Mucosa of gallbladder (tissue), 1 donor: ENCODE results near the gene CFAP47. TPM values are rescaled to one million over a fixed set of nuclear protein-coding genes. Genes with fewer than 3 reads are reported as not detected.
"Not testable (repeated sequence)": the region's sequence is repeated elsewhere in the genome, so short reads cannot be mapped to it uniquely, and the experiment has no call there.

Source experiments
- DNase-seq: peaks from one replicate; pipeline ENCODE4 v3.0.0-alpha.2; 2020; ENCODE audit warnings: low spot score
- total RNA-seq: library from RNA; stranded (reverse); gene quantifications from one replicate; pipeline ENCODE4 v1.2.1, GENCODE V29; 2021
- donor health status: DM: no; HTN: no; CAD: no.

CFAP47 gene, protein sequence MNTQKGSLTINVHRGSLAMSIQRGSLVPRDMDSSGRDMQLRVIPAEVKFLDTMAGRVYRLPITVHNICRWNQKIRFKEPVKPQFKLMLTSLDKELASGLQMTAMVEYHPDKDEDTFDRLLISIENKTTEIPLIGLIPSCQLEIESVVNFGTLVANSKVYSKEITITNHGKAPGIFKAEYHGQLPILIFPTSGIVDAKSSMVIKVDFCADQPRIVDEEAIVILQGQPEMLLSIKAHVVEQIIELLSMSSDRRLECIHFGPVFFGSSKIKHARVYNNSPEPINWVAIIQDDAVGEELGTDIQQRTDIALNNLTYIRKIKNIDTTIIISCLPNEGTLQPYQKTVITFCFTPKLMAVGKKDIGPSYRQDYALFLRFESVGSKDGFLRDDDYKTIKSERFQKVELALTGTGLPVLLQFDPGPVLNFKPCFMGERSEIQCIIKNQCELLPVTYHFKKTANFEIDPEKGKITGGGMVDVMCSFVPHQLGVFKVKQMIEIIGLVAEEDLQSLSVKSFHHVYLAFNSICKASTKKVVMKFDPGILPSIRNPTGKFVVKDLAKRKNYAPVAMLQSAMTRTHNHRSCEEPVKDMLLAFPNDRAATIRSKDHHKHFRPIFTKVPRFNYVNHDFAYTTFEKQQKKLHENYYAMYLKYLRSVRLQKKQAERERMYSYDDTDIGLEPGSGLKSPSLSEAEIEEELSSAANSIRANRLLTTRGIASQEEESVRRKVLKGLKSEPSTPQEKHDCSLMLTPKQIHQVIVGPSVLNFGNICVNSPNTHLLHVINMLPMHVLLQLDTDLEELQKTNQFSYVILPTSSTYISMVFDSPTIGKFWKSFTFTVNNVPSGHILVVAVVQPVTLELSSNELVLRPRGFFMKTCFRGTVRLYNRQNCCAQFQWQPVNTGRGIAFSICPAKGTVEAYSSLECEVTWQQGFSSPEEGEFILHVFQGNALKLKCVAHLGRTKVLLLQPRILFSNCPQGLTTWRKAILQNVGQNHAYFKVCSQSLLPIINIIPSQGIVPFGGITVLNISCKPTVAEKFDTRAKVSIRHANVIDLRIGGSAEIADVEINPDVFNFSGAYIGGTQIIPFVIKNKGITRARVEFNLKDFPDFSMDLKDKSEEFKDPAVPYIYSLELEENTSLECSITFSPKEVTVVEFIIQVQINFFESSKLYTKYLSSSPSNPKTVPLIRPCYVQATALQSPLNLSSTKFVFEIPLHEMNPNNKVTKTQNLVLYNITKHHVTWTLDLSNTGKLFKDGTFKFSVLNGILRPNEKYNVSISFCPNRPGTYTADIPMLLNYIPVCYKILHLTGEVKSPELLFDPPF (N-terminal part only)
- 0.17 TPM for total RNA-seq

DNA sequence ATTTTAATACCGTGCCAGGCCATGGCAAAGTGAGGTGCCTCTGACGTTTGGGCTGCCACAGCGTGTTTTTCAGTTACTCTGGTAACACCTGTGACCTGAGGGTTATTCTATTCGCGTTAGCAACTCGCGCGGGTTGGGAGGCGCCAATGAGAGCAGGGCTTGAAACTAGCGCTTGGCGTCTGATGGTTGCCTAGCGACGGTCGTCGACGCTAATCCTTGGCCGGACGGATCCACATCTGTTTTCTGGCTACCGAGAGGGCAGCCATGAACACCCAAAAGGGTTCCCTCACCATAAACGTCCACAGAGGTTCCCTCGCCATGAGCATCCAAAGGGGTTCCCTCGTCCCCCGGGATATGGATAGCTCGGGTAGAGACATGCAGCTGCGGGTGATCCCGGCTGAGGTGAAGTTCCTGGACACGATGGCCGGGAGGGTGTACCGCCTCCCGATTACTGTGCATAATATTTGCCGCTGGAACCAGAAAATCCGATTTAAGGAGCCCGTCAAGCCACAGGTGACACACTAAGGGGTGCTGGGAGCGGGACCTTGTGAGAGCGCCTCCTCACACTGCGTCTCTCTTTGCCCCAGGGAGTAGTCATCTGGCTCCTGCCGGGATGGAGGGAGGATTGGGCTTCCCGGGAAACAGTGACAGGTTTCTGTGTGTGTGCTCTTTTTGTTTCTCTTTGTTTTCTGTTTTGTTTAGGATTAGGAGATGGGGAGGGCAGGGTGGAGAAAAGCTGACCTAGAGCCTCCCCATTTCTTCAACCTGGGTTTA is at the start of gene CFAP47:
Gene CFAP47, plus strand, starts transcription at position 199 of the 774 bp plus-strand sequence. Its CDS starts 66 bp downstream, at position 265.
- DNase-seq, result no peak

DNA sequence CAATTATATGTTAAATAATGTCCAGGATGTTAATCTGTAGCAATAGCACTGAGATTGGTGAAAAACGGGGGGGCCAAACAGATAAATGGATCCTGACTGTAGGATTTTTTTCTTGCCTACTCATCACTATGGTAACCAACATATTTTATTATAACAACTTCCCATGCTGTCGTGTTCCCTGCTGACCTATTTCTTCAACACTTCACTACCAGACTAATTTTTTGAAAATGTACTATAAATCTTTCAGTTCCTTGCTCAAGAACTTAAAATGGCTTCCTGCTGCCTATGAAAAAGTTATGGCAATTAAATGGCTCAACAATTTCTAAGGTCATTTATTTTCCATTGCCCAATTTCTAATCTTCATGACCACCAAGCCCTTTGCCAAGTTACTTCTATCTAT is 38.9 kb upstream of the CFAP47 start:
- no peak for DNase-seq

DNA sequence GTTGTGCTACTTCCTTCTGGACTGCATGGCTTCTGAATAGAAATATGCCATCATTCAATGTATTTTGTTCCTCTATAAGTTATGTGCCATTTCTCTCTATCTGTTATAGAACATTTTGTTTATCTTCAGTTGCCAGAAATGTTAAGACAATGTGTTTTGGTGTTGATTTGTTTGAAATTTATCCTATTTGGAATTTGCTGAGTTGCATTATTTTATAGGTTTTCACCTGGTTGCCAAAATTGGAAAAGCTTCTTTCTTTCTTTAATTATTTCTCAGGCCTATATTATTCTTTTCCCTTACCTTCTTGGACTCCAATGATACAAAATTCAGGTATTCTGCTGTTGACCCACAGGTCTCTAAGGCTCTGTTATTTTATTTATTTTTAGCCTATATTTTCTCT is 33.4 kb upstream of the CFAP47 start:
- no peak for DNase-seq

GRCh38 chrX:35890699-35891098 is 28.8 kb upstream of the CFAP47 start:
- DNase-seq, result peak; percentile 32

- not testable (repeated sequence) for DNase-seq
Measured at GRCh38 chrX:35986816-35987215, 67.3 kb downstream of the CFAP47 start.

- DNase-seq, result no peak
Measured at GRCh38 chrX:36007207-36007606, 87.7 kb downstream of the CFAP47 start.

GRCh38 chrX:36019125-36019524 is 99.6 kb downstream of the CFAP47 start:
- no peak for DNase-seq

DNA sequence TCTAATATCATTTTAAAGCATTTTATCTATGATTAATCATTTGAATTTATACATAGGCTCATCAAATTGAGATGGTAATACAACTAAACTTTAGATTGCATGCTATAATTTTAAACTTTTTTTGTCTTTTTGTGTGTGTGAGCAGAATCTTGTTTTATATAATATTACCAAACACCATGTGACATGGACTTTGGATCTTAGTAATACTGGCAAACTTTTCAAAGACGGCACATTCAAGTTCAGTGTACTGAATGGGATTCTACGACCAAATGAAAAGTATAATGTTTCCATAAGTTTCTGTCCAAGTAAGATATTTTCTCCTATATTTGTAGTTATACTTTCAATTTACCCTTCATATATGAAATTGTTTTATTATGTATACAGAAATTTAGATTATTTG is 116.0 kb downstream of the CFAP47 start:
- no peak for DNase-seq

- DNase-seq, result no peak
Measured at GRCh38 chrX:36062778-36063177, 143.2 kb downstream of the CFAP47 start.

DNA sequence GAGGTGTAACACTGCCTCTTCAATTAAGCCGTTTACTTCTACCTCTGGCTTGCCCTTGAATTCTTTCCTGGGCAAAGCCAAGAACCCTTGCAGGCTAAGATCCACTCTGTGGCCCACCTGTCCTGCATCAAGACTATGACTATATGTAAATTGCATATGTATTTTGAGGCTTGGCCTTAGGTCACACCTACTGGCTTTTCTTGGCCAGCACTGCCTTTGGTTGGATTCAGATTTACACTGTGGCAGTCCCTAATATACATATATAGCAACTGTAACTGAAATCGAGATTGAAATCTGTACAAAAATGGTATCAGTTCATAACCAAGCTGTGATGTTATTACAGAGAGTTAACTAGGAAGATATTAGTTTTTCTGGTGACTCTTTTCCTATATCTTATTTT is 151.5 kb downstream of the CFAP47 start:
- DNase-seq, result no peak

- DNase-seq, result not testable (repeated sequence)
Measured at GRCh38 chrX:36075009-36075408, 155.5 kb downstream of the CFAP47 start.

GRCh38 chrX:36083256-36083655 is 163.7 kb downstream of the CFAP47 start:
- DNase-seq, result no peak

DNA sequence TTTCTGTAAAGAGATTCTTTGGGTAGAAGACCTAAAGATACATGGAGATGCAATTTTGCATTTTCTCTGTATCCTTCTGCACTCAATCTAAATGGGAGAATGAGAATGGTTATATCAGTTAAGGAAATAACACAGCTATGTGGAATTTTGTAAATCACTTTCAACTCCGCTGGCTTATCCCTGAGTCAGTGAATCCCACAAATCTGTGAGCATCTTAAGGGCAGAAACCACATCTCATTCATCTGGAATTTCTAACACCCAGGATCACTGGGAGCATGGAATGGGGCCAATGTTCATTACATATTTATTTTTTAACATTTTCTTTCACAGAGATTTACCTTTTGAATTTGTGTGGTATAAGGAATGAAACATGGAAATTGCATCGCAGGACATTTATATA is 167.8 kb downstream of the CFAP47 start:
- DNase-seq, result no peak

DNA sequence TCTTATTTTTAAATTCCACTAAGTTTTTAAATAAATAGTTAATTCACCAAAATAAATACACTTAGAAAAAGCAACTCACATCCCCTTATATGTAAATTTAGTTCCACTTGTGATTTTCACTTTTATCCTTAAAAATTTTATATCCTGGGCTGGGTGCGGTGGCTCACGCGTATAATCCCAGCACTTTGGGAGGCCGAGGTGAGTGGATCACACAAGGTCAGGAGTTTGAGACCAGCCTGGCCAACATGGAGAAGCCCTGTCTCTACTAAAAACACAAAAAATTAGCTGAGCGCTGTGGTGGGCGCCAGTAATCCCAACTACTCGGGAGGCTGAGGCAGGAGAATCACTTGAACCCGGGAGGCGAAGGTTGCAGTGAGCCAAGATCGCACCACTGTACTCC is 169.4 kb downstream of the CFAP47 start:
- DNase-seq, result not testable (repeated sequence)

- DNase-seq, result no peak
Measured at GRCh38 chrX:36102425-36102824, 182.9 kb downstream of the CFAP47 start.

GRCh38 chrX:36116222-36116621 is 196.7 kb downstream of the CFAP47 start:
- DNase-seq, result no peak

DNA sequence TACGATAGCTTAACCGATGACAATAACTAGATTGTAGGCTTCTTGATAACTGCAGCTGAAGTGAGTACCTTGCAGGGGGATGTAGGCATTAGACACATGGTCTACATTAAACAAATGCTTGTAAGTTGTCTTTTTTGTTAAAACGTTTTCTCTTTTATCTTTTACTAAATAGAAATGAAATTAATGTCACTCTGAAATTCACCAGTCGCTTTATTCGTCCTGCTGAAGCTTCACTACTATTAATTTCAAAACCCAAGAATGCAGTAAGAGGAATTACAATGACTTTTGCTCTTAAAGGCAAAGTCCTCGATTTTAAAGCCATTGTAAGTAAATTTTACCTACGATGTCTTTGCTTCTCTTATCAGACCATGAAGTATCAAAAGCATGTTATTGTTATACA is 239.7 kb downstream of the CFAP47 start:
- no peak for DNase-seq

DNA sequence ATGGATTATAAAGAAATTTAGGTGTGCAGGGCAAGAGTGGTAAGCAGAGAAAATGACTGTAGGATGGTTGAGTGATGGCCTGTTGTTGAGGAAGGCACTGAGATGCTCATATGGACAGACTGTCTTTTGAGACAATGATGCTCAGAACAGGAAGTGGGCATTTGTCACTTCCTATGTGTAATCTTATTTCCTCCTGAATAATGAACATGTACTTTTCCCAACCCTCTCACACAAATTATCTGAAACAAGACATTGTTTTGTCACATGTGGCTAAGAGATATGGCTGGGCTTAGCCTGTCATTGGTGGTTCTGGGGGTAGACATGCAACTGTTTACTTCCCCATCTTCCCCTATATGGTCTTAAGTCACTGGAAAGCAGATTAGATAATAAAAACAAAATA is 240.5 kb downstream of the CFAP47 start:
- no peak for DNase-seq

DNA sequence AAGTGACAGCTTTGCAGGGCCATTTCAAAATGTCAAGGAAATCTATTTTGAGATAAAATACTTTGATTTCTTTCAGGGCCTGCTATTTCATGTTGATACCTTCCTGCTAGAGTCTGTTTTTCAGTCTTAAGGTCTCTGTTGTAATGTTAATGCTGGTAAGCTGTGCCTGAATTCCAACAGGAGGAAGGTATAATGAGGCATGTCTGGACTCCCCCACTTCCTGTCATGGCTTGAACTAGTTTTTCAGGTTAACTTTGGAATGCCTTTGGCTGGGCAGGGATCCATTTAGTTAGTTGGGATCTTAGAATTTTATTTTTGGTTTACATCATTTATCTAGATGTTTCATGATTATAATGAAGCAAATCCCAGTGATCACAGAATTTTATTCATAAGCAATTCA is 279.0 kb downstream of the CFAP47 start:
- no peak for DNase-seq

- no peak for DNase-seq
Measured at GRCh38 chrX:36199928-36200327, 280.4 kb downstream of the CFAP47 start.

DNA sequence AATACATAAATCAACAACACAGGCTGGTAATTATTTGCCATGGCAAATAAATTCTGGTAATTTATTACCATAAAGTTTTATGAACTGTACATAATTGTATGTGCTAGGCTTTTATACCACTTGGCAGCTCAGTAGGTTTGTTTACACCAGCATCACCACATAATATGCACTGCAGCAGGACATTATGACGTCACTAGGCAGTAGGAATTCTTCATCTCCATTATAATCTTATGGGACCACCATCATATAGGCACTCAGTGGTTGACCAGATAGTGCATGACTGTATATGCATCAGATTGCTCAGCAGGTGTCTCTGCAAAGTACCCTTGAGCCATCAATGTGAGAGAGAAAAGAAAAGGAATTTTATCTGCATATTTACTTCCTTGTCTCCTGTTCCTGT is 295.4 kb downstream of the CFAP47 start:
- no peak for DNase-seq
